Ovary (tissue), 9 donors: Measurements from ENCODE around the gene IRF8. TPM values are rescaled to one million over a fixed set of nuclear protein-coding genes. Genes with fewer than 3 reads are reported as not detected.
A peak's percentile ranks its signal among the peaks of the same experiment; 100 is the strongest.

Experiments used
- DNase-seq, 5 donors: peaks; one replicate each; pipeline ENCODE4 v3.0.0-alpha.2; 2019 to 2020
- H3K27ac ChIP-seq, 2 donors: fragments of 200-600 bp; one replicate each; pipeline versions ENCODE4 v1.5.1 to v1.8.0; 2019 to 2022
- H3K27me3 ChIP-seq: fragments of 200-600 bp; one replicate; pipeline ENCODE4 v1.8.0; 2022
- H3K36me3 ChIP-seq: fragments of 200-600 bp; sonication (generic); one replicate; pipeline ENCODE4 v1.5.1; 2019
- H3K4me1 ChIP-seq: one replicate; pipeline ENCODE4 v1.8.1; 2013; ENCODE audit warnings: mild to moderate bottlenecking, moderate library complexity; ENCODE audit not compliant: insufficient read depth
- H3K4me3 ChIP-seq: fragments of 200-600 bp; sonication (generic); one replicate; pipeline ENCODE4 v1.5.1; 2017
- H3K9me3 ChIP-seq, 2 donors: fragments of 200-600 bp in 1 of 2; sonication (generic) in 1 of 2; one replicate each; pipeline versions ENCODE4 v1.5.1 to v1.8.1; 2013 to 2019; ENCODE audit warnings: mild to moderate bottlenecking in 1 of 2, moderate library complexity in 1 of 2
- EP300 ChIP-seq: sonication (generic); formaldehyde crosslinking; IDR thresholded peaks from one replicate; pipeline ENCODE4 v1.6.1; 2017; ENCODE audit warnings: antibody characterized with exemption
- POLR2A ChIP-seq: fragments of 450-650 bp; IDR thresholded peaks from one replicate; pipeline ENCODE4 v1.6.1; 2017; ENCODE audit warnings: antibody characterized with exemption, mild to moderate bottlenecking, moderate library complexity
- WGBS, 3 donors: extraction: QIAGEN DNeasy Blood & Tissue Kit in 1 of 3; methylation state at CpG; one replicate each; pipeline versions ENCODE4 v1.1.5 to v1.1.7; 2013 to 2017; 5-methylcytosine and 5-hydroxymethylcytosine counted together
- intact Hi-C, 4 donors: fragments of 100-400 bp; cut with DNase I; formaldehyde crosslinking; loops; one replicate each; pipeline versions ENCODE4 v1.11.0 to v1.15.1; 2022 to 2023
- polyA plus RNA-seq, 2 donors: library from polyadenylated mRNA; stranded (reverse); fragments of 200-250 nt in 1 of 2; fragments of 350-450 nt in 1 of 2; fragmentation: Illumina TruSeq in 1 of 2; extraction: RNeasy Lipid Tissue Mini Kit (QIAGEN cat#74804) in 1 of 2; gene quantifications; one replicate each; pipeline ENCODE4 v1.2.3, GENCODE V29; 2013 to 2014
- total RNA-seq, 7 donors: library from RNA; depleted of rRNA in 2 of 7; stranded (reverse); fragments of >200 nt in 2 of 7; fragmentation: NEBNext Ultra II Directional in 3 of 7; extraction: Animal tissue kit (Norgen Biotek cat#: 25700) in 3 of 7; gene quantifications; one replicate each; pipeline versions ENCODE4 v1.1.0 to v1.2.4, GENCODE V29; 2016 to 2023
- TF ChIP-seq, protein P1 (sequence below), 3 donors: fragments of 450-650 bp in 2 of 3; fragments of 200-600 bp in 1 of 3; IDR thresholded peaks; one replicate each; pipeline versions ENCODE4 v1.5.1 to v1.8.0; 2016 to 2022; ENCODE audit warnings: antibody characterized with exemption in 3 of 3, mild to moderate bottlenecking in 1 of 3
- donor health status: DM: no; HTN: no; CAD: no; lungs with moderate emphysema.
- donor health status: DM: no; HTN: no; CAD: no.
- donor health status: Bipolar disorder and iron deficiency.
- donor health status: DM: yes; HTN: yes; CAD: no.
- donor health status: DM: no; HTN: no; CAD: no.
- donor health status: DM: yes; HTN: yes; CAD: no.

Gene IRF8
- total and polyA plus RNA-seq, 9 donors = 1.8 to 24.1 (median 3.6) TPM

GRCh38 chr16:85919271-85920267, 20.6 kb downstream of the IRF8 start:
- H3K27ac ChIP-seq = no peak overlapping the region
- TF ChIP-seq EP300 = no peak
- TF ChIP-seq POLR2A = no peak
- TF ChIP-seq, protein P1, sequence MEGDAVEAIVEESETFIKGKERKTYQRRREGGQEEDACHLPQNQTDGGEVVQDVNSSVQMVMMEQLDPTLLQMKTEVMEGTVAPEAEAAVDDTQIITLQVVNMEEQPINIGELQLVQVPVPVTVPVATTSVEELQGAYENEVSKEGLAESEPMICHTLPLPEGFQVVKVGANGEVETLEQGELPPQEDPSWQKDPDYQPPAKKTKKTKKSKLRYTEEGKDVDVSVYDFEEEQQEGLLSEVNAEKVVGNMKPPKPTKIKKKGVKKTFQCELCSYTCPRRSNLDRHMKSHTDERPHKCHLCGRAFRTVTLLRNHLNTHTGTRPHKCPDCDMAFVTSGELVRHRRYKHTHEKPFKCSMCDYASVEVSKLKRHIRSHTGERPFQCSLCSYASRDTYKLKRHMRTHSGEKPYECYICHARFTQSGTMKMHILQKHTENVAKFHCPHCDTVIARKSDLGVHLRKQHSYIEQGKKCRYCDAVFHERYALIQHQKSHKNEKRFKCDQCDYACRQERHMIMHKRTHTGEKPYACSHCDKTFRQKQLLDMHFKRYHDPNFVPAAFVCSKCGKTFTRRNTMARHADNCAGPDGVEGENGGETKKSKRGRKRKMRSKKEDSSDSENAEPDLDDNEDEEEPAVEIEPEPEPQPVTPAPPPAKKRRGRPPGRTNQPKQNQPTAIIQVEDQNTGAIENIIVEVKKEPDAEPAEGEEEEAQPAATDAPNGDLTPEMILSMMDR (IDR thresholded peaks at IDR 0.05) = no peak
- H3K36me3 ChIP-seq = no peaks in the 10 kb centered on the region
- H3K4me1 ChIP-seq = peaks cover 12% of the 10 kb centered on the region
- no peak overlapping the region for H3K4me3 ChIP-seq
- intact Hi-C loops = loop anchor here in 1 of 4 donors (10.0 kb wide), 1 partner anchor 95 kb away; no protein-coding TSS in a partner anchor
- H3K9me3 ChIP-seq = no peaks in the 10 kb centered on the region
- DNase-seq = no peak
- H3K27me3 ChIP-seq = no peaks in the 10 kb centered on the region
- WGBS, 3 donors = 88 to 92% (median 88%) methylated on average over 29 of the region's 29 CpGs

DNA sequence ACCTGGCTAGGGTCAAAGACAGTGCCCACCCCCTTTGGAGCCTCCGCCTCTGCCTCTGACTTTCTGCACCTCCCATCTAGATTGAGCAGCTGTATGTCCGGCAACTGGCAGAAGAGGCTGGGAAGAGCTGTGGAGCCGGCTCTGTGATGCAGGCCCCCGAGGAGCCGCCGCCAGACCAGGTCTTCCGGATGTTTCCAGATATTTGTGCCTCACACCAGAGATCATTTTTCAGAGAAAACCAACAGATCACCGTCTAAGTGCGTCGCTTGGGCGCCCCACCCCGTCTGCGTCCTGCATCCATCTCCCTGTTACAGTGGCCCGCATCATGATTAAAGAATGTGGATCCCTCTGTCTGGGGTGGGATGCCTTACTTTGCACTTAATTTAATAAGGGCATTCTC, 22.1 kb downstream of the IRF8 start:
- 95 to 98% (median 95%) methylated on average over 14 of the region's 14 CpGs for WGBS, 3 donors
- intact Hi-C loops = loop anchor here in 1 of 4 donors (10.0 kb wide), 1 partner anchor 96 kb away; no protein-coding TSS in a partner anchor
- no peaks in the 10 kb centered on the region for H3K9me3 ChIP-seq
- DNase-seq = no peak
- H3K27ac ChIP-seq = no peak overlapping the region
- no peak overlapping the region for H3K4me3 ChIP-seq
- H3K4me1 ChIP-seq = peaks cover 12% of the 10 kb centered on the region
- TF ChIP-seq POLR2A = no peak
- no peak for TF ChIP-seq EP300
- TF ChIP-seq, protein P1 (IDR thresholded peaks at IDR 0.05) = no peak
- H3K27me3 ChIP-seq = no peaks in the 10 kb centered on the region
- no peaks in the 10 kb centered on the region for H3K36me3 ChIP-seq

- no peaks in the 10 kb centered on the region for H3K9me3 ChIP-seq
- H3K4me1 ChIP-seq = peaks cover 12% of the 10 kb centered on the region
- no peaks in the 10 kb centered on the region for H3K36me3 ChIP-seq
- WGBS, 3 donors = 16 to 44% (median 24%) methylated on average over 20 to 24 of the region's 24 CpGs
- peak in 4 of 5 donors; percentile 34 to 64 (median 44) for DNase-seq
- no peak overlapping the region for H3K4me3 ChIP-seq
- H3K27ac ChIP-seq = no peak overlapping the region
- H3K27me3 ChIP-seq = no peaks in the 10 kb centered on the region
- intact Hi-C loops = loop anchor here in 1 of 4 donors (10.0 kb wide), 1 partner anchor 99 kb away; no protein-coding TSS in a partner anchor
- TF ChIP-seq POLR2A = no peak
- TF ChIP-seq EP300 = no peak
These were observed 24.4 kb downstream of the IRF8 start for GRCh38 chr16:85923153-85924021.

GRCh38 chr16:85924675-85925074, 25.7 kb downstream of the IRF8 start:
- no peaks in the 10 kb centered on the region for H3K9me3 ChIP-seq
- 51 to 66% (median 57%) methylated on average over 3 of the region's 3 CpGs for WGBS, 3 donors

More at GRCh38 chr16:85924675-85925074, 25.7 kb downstream of the IRF8 start:
- DNase-seq = no peak
- peaks cover 15% of the 10 kb centered on the region for H3K4me1 ChIP-seq
- no peaks in the 10 kb centered on the region for H3K36me3 ChIP-seq
- H3K27me3 ChIP-seq = no peaks in the 10 kb centered on the region
- H3K27ac ChIP-seq = no peak overlapping the region
- TF ChIP-seq, protein P1 (IDR thresholded peaks at IDR 0.05) = no peak
- no peak for TF ChIP-seq EP300
- TF ChIP-seq POLR2A = no peak
- intact Hi-C loops = loop anchor here in 1 of 4 donors (10.0 kb wide), 1 partner anchor 100 kb away; no protein-coding TSS in a partner anchor
- no peak overlapping the region for H3K4me3 ChIP-seq
